Inferior parietal cortex (tissue), 1 donor: Measurements from ENCODE around the gene CRADD.
A peak's percentile ranks its signal among the peaks of the same experiment; 100 is the strongest.
"Not testable (repeated sequence)": the region's sequence is repeated elsewhere in the genome, so short reads cannot be mapped to it uniquely, and the experiment has no call there.

ENCODE experiments used
- DNase-seq: peaks from one replicate; pipeline ENCODE4 v3.0.0-alpha.2; 2016; ENCODE audit errors: extremely low spot score

The CRADD gene

DNA sequence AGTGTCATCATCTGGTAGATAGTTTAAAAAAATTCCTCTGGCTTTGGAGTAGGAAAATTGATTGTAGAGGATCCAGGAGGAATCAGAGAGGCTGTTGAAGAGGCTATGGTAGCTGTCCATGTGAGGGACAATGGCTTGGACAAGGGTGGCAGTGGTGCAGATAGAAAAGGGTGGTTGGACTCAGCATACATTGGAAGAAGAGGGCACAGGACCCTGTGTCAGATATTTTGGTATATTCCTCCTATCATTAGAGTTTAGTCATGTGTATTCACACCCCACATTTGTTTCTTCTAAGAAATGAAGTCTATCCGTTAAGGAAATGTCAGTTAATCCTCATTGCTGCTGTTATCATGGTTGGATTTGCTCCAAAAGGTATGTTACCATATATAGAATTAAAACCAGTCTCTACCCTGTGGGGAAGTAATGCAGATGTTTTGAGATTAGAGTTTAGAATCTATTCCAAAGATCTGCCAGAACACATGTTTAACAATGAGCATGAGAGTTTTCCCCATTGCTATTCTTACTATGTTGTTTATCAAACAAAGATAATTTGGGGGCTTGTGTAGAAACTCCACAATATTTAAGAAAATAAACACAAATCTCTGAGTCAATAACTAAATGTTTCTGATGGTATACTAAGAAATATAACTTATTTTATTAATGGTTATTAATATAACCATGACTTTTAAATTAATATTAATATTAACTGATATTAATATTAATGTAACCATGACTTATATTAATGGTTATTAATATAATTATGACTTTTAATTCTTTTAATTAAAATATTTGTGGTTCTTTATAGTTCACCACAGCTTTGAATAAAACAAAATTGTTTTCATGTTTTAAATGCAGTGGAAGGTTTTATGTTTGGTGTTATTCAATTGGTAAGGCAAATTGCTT, 80.9 kb downstream of the CRADD start:
- DNase-seq: no peak

- DNase-seq: no peak
Measured at GRCh38 chr12:93758801-93759373, 81.7 kb downstream of the CRADD start.

GRCh38 chr12:93759512-93760081, 82.4 kb downstream of the CRADD start:
- no peak for DNase-seq

- no peak for DNase-seq
Measured at GRCh38 chr12:93760275-93760875, 83.2 kb downstream of the CRADD start.

DNA sequence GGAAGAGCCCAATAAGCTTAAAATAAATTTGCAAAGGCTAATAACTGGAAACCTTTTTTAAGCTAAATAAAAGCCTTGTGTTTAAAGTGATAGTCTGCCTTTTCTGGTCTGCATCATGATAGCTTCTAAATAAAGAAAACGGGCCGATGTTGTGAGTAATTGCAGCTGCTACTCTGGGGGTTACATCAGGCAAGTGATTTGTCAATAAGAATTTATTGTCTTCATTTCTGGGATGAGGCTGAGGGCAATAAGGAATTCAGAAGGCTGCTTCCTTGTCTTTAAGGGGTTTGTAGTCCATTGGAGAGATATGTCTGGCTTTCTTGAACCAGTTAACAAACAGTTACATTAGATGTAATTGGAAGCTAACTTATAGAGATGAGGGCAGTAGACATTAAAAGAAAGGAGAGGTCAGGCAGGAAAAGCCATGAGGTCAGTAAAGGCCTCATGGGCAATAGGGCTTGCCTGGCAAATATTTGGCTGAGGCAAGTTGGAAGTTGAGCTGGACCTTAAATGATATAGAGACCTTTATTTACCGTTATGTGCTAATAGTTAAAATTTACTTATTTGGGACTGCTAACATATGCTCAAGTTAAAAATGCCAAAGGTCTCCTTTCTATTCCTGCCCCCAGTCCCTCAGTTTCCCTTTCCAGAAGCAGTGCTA, 85.0 kb downstream of the CRADD start:
- DNase-seq: no peak

DNA sequence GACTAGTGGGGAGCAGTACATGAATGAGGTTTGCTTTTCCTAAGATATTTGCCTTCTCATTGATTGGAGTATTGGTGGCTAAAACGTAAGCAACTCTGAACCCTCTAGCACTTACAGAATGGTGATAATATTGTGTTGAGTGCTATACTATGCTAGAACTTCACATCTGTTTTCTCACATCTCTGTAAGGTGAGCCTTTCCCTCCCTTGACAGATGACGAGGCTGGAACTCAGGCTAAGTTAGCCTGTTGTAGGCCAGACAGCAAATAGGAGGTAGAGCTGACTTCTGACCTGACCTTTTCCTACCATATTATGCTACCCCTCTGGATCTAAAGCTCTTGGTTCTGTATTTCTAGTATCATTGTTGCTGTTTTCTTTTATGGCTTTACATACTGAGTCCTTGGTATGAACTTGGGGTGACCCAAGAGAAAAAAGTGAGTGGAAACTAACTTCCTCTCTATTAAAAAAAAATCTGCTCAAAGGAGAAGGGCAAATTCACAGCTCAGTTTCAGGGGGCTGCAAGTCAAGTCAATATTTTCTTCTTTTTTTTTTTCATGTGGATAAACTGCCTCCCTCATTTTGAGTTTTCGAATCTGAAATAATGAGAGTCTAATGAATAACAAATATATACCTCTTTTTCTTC, 85.9 kb downstream of the CRADD start:
- DNase-seq: no peak

DNA sequence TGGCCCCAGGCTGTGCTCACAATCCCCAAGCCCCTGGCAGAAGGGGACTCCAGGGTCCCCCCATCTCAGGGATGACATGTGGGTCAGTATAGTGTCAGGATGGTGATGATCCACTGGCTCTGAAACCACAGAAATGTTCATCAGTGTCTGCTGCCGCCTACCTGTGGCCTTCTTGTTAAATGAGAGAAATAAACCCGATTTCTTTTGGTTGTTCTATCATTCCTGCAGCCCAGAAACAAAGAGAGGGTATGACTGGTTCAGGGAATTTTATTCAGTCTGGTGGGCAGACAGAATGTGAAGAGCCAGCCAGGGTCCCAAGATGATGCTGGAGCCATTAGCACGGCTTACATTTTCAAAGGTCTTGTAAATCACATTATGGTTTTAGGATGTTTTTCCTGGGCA, 86.6 kb downstream of the CRADD start:
- DNase-seq: no peak

DNA sequence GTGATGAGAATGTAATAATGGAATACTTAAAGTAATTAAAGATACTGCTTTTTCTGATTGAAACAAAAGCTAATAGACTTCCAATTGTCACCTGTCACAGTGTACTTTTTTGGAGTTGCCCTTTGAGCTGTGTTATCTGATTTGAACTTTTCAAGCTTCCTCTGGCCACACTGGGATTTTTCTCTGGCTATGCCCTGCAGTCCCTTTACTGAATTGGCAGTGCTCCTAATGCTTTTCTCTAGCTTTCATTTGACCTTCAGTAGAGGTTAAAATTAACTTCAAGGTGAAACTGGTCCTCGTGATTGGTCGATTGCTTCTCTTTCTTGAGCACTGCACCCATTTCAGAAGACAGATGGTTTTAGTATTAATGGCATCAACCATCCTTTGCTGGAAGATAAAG, 89.2 kb downstream of the CRADD start:
- DNase-seq: no peak

DNA sequence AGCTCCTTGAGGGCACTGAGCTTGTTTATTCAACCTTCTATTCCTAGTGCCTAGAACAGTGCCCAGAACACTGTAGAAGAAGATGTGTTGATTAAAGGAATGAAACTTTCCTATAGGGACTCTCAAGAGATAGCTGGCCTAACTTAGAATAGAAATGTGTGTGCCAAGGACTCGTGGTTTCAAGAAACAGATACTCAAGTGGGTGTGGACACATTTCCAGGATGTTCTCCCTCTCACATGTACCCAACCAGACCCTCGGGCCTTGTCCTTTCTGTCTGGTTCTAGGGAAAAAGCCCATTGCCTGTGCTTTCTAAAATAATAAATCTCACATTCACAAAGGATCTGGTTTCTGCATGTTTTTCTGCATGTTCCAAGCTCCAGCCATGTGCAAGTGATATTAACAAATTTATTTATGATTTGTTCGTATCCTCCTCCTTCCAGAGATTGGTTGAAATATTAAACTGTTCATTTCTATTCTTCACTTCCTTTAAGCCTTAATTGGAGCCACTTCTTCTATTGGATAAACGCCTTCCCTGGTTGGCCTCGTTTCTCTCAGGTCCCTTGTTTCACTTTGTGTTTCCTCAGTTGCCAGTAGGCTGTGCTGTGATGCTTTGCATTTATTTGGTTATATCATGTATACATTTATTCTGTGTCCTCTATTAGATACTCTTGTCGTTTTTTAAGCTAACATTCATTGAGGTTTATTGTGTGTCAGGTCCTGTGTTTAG, 89.8 kb downstream of the CRADD start:
- peak; percentile 77 for DNase-seq

DNA sequence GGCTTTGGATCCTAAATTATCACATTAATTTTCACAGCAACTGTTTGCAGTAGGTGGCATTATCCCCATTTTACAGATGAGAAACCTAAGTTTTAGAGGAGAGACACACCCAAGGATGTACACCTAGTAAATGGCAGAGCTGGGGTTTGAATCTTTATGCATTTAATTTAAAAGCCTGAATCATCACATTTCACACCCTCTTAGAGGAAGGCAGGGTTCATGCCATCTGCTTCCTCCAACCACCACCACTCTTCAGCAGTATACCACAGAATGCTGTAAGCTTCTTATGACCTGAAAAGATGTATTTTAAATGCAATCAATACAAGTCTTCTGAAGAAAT, 90.3 kb downstream of the CRADD start:
- no peak for DNase-seq

DNA sequence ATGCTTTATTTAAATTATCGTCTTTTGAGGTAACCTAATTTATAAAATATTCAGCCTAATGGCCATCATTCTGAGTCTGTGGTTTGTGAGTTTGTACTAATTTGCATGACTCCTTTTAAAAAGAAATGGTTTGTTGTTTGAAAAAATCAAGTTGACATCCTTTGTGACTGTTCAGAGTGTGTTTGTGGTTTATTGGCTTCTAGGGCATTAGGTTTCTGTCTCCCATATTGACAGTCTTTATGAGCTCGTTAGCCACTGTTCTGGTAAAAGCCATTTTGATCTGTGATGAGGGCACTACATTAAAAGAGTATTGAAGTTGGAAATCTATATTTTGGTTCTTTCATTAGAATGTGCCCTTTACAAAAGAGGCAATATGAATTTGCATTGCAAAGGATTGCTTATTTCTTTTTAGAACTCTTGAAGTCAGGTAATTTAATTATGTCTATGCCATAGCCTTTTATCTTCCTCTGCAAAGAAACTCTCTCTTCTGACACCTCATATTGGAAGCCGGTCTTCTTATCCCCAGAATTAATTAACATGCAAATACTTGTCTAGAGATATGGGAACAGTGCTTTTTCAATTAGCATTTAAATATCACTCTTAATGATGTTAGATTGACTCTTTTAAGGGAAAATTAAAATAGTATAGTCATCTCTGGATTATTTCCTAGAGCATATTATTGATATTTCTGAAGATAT, 95.0 kb downstream of the CRADD start:
- no peak for DNase-seq

GRCh38 chr12:93773122-93773871, 96.1 kb downstream of the CRADD start:
- DNase-seq: no peak

DNA sequence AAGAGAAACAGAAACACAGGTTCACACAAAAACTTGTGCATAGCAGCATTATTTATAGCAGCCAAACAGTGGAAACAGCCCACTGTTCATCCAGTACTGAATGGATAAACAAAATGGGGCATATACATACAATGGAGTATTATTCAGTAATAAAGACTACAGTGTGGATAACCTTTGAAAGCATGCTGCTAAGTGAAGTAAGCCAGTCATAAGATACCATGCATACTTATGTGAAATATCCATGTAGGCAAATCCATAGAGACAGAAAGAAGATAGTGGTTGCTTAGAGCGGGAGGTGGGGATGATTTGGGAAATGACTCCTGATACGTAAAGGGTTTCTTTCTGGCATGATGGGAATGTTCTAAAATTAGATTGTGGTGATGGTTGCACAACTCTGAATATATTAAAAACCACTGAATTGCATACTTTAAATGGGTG, 99.4 kb downstream of the CRADD start:
- peak; percentile 43 for DNase-seq

DNA sequence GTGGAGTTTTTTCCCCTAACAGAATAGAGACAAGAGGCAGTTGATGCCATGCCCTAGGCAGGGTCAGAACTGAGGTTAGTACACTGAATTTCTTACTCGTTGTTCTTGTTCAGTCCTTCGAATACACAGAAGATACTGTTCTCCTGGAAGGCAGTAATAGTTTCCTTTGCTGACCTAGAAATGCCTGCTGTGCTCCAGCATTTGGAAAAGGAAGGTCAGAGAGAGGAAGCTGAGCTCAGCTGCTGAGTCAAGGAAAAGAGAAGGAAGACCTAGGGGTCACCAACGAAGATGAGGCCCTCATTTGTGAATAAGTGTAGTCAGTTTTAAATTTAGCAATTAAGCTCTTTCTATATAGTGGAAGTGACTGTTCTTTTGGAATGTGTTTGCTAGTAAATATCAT, 100.1 kb downstream of the CRADD start:
- peak; percentile 36 for DNase-seq

- DNase-seq: no peak
Measured at GRCh38 chr12:93778306-93778705, 101.1 kb downstream of the CRADD start.

DNA sequence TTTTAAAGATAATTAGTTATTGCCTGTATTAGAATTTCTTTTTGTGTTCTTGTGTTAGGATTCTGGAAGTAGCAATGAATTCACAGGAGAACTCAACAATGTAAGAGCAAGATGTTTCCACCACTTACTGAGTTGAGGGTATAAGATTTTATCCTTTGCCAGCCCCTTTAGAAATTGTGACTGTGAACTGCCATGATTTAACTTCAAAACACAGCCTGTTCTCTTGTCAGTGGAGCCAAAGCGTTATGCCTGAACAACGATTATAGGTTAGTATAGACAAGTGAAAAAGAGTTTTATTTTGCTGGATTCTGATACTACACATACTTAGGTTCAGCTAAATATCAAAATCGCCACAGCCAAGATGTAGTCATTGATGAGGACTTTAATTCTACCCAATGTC, 101.6 kb downstream of the CRADD start:
- no peak for DNase-seq

DNA sequence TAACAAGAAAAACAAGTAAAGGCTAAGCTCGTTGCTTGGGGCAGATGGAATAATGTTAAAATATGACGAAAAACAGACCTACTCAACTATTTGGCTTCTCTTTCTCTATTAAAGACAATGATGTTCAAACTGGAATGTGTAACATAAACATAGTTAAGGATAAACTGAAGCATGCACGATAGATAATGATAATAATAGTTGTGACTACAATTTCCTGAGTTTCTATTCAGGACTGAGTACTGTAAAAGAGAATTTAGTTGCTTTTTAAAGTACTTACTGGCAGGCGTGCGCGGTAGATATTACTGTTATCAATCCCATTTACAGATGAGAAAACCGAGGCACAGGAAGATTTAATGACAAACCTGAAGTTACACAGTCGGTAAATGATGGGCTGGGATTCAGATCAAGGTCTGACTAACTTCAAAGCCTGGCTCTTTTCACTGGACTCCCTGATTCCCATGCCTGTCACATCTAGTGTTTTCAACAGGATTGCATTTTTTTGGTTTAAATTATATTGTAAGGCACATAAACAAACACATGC, 103.0 kb downstream of the CRADD start:
- no peak for DNase-seq

DNA sequence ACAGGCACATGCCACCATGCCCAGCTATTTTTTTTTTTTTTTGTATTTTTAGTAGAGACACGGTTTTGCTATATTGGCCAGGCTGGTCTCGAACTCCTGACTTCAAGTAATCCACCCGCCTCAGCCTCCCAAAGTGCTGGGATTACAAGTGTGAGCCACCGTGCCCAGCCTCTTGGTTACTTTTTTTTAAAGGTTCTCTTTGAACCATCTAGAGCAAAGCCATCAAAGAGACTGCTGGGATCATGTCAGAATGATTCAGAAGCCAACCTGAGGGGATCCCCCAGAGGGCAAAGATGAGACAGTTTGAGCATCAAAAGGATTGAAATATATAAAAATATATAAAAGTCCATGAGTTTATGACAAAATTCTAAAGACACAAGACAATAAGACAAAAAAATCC, 103.7 kb downstream of the CRADD start:
- DNase-seq: not testable (repeated sequence)

- DNase-seq: not testable (repeated sequence)
Measured at GRCh38 chr12:93781961-93782360, 104.8 kb downstream of the CRADD start.
